NCI-H1694 treated with DMSO at 0.1 percent for 48 hours (cell line): ENCODE data around the gene UBASH3A.

Experiments
- DNase-seq: peaks from one replicate; lab custom pipeline; 2025; lab: John Stamatoyannopoulos, UW

The UBASH3A gene

GRCh38 chr21:42411197-42411869 lies 7.6 kb downstream of the UBASH3A start:
- no peak for DNase-seq

- no peak for DNase-seq
These were observed 8.4 kb downstream of the UBASH3A start for GRCh38 chr21:42411891-42412635.

- no peak for DNase-seq
These were observed 8.9 kb downstream of the UBASH3A start for GRCh38 chr21:42412636-42412933.

GRCh38 chr21:42413093-42413492 lies 9.4 kb downstream of the UBASH3A start:
- DNase-seq, result no peak

- DNase-seq, result no peak
These were observed 9.8 kb downstream of the UBASH3A start for GRCh38 chr21:42413500-42413899.

GRCh38 chr21:42414066-42414465 lies 10.4 kb downstream of the UBASH3A start:
- no peak for DNase-seq

GRCh38 chr21:42414553-42414927 lies 10.8 kb downstream of the UBASH3A start:
- no peak for DNase-seq

- DNase-seq, result no peak
These were observed 11.4 kb downstream of the UBASH3A start for GRCh38 chr21:42414928-42415769.

GRCh38 chr21:42417533-42417932 lies 13.8 kb downstream of the UBASH3A start:
- DNase-seq, result no peak

GRCh38 chr21:42418886-42419285 lies 15.2 kb downstream of the UBASH3A start:
- DNase-seq, result no peak

- DNase-seq, result no peak
These were observed 16.1 kb downstream of the UBASH3A start for GRCh38 chr21:42419845-42420244.

GRCh38 chr21:42421018-42421793 lies 17.5 kb downstream of the UBASH3A start:
- no peak for DNase-seq

GRCh38 chr21:42423197-42423675 lies 19.5 kb downstream of the UBASH3A start:
- DNase-seq, result no peak

GRCh38 chr21:42423685-42424084 lies 20.0 kb downstream of the UBASH3A start:
- no peak for DNase-seq

GRCh38 chr21:42424914-42425541 lies 21.3 kb downstream of the UBASH3A start:
- DNase-seq, result no peak

GRCh38 chr21:42425591-42425990 lies 21.9 kb downstream of the UBASH3A start:
- DNase-seq, result no peak

- DNase-seq, result no peak
These were observed 22.7 kb downstream of the UBASH3A start for GRCh38 chr21:42426424-42426823.

GRCh38 chr21:42426876-42427480 lies 23.3 kb downstream of the UBASH3A start:
- DNase-seq, result no peak

GRCh38 chr21:42427809-42428419 lies 24.2 kb downstream of the UBASH3A start:
- DNase-seq, result no peak

- DNase-seq, result no peak
These were observed 25.3 kb downstream of the UBASH3A start for GRCh38 chr21:42429021-42429420.

GRCh38 chr21:42429856-42430255 lies 26.2 kb downstream of the UBASH3A start:
- no peak for DNase-seq
